HG03558 (cell line): ENCODE measurements around the gene SEMA5B.

Experiments used
- ATAC-seq: cut with Tn5 transposase; IDR thresholded peaks from one replicate; pipeline ENCODE4 v1.9.1; 2021; ENCODE audit warnings: moderate number of reproducible peaks; ENCODE audit not compliant: unreplicated experiment; ENCODE audit errors: extremely low read depth

The SEMA5B gene

GRCh38 chr3:123026565-123027291 lies 835 bp downstream of the SEMA5B start:
- no peak for ATAC-seq

DNA sequence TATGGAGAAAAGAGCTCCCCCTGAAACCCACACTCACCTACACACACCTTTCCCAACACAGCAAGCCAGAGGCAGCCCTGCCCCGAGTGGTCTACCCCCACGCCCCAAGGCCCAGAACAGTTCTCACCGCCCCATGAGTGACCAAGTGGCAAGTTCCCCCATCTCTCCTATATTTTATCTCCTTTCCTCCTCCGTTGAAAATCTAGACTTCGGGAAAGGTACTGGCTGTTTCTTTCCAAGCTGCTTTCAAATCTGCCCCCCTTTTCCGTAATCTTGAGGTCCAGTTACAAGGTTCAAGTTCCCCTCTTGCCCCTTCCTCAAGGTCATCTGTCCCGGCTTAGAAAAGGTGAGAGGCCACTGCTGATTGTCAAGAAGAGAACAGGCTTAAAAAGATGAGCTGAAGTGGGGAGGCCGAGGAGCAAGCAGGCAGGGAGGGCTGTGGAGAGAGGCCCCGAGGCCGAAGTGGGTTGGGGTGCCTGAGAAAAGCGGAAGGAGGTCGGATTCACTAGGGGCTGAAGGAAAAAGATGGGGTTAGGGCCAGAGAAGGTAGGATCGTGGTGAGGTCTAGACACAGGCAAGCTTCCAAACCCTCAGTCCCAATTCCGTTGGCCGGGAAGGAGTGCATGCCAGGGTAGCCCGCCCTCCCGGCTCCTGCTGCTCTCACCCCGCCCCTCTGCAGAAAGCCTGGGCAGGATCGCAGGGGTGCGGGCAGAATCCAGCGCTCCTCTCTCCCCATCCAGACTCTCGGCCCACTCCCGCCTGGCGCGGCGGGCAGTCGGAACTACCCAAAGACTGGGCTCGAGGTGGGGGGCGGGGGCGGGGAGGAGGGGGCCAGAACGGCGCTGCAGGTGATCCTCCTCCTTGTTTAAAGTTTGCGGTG lies 1.7 kb downstream of the SEMA5B start:
- ATAC-seq = no peak

DNA sequence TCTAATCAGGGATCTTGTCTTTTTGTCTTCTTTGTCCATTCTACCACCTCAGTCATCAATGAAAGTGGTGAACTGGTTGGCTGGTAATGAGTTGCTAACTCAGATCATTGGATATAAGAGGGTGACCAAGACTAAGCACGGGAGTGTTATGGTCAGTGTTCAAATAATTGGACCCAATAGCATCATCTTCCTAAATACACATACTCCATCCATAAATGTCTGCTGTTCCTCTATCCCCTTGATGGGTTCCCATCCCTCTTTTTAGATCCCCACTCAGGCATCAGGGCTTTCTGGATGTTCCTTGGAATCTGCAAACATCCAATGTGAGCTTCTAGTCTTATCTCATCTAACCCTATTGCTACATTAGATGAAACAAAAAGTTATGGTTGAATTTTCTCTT lies 3.5 kb downstream of the SEMA5B start:
- no peak for ATAC-seq

GRCh38 chr3:123021996-123022510 lies 5.5 kb downstream of the SEMA5B start:
- no peak for ATAC-seq

- no peak for ATAC-seq
Measured at GRCh38 chr3:123021388-123021787, 6.2 kb downstream of the SEMA5B start.

- no peak for ATAC-seq
Measured at GRCh38 chr3:123020709-123021108, 6.9 kb downstream of the SEMA5B start.

DNA sequence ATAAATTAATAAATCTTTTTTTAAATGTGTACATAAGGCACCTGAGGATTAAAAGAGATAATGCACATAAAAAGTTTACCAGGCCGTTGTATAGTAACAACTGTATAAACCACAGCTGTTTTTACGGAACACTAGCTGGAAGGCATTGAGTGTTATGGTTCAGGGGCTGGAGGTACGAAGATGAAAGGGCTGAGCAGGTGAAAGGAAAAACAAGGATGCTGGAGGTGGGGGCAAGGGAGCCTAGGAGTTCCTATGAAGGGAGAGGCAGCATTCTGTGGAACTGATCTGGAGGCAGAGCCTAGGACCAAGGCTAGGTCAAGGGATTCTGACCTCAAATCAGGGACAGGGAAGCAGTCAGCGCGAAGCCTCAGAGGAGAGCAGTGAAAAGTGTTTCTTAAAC lies 8.0 kb downstream of the SEMA5B start:
- no peak for ATAC-seq

DNA sequence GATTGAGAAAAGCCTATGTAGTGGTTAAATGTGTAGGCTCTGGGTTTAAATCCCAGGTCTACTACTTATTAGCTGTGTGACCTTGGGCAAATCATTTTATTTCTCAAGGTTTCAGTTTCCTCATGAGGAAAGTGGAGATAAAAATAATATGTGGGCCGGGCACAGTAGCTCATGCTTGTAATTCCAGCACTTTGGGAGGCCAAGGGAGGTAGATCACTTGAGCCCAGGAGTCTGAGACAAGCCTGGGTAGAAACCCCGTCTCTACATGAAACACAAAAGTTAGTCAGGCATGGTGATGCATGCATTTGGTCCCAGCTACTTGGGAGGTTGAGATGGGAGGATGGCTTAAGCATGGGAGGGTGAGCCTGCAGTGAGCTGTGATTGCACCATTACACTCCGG lies 8.4 kb downstream of the SEMA5B start:
- no peak for ATAC-seq

GRCh38 chr3:123018683-123019082 lies 8.9 kb downstream of the SEMA5B start:
- ATAC-seq = no peak

- ATAC-seq = no peak
Measured at GRCh38 chr3:123015596-123015995, 12.0 kb downstream of the SEMA5B start.

- no peak for ATAC-seq
Measured at GRCh38 chr3:123013876-123014275, 13.7 kb downstream of the SEMA5B start.

DNA sequence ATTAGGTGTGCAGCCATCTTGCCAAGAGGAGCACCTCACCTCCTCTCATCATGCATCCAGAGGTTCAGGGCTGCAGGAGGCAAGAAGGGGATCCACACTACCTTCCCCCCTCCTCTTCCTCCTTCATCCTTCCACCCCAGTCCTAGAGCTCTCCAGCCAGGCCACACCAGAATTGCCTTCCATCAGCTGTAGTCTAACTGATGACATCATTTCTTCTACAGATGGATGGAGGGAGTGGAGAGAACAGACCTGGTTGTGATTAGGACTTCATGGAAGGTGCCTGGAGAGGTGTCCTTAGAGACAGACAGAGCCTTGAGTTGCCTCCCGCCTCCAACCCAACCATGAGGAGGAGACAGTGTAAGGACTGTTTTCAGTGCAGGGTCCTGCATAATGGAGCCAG lies 14.9 kb downstream of the SEMA5B start:
- no peak for ATAC-seq

DNA sequence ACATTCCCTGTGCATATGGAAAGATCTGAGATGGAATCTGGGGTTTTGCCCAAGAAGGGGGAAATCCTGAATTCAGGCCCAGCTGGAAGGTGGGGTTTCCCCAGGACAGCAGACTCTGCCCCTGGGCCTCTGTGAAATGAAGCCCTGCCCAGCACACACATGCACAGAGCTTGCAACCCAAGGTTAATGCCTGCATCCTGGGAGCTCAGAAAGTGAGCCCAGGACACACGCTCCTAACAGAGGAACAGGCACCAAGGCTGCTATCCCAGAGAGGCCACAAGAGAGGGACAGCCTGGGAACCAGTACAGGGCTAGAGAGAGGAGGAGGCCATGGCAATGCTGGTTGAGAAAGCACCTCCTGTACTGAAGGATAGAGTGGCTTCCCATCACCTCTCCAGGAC lies 16.1 kb downstream of the SEMA5B start:
- no peak for ATAC-seq

- no peak for ATAC-seq
Measured at GRCh38 chr3:123008840-123009239, 18.7 kb downstream of the SEMA5B start.

DNA sequence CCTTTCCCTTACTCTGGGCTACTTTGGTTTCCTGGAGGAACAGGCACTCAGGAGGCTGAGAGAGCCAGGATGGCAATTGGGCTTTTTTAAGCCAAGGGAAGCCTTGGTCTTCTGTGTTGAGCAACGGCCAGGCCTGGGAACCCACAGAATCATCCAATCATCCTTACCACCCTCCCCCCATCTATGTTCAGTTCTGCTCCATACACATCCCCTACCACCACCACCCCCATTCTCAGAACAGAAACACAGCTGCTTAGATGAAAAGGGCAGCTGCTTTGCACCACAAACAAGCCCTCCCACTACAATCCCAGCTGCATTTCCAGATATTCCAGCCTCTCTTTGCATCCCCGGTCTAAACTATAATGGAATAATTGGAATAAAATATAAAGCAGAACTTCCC lies 21.0 kb downstream of the SEMA5B start:
- no peak for ATAC-seq

DNA sequence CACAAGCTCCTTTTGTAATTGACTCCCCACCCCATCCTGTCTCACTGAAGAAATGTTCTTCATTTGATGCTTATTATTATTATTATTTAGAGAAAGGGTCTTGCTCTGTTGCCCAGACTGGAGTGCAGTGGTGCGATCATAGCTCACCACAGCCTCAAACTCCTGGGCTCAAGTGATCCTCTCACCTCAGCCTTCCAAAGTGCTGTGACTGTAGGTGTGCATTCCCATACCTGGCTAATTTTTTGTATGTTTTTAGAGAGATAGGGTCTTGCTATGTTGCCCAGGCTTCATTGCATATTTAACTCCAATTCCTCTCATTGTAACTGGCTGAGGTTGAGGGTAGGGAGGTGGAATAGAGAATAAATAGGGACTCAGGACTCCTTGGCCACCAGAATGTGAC lies 22.3 kb downstream of the SEMA5B start:
- ATAC-seq = no peak

DNA sequence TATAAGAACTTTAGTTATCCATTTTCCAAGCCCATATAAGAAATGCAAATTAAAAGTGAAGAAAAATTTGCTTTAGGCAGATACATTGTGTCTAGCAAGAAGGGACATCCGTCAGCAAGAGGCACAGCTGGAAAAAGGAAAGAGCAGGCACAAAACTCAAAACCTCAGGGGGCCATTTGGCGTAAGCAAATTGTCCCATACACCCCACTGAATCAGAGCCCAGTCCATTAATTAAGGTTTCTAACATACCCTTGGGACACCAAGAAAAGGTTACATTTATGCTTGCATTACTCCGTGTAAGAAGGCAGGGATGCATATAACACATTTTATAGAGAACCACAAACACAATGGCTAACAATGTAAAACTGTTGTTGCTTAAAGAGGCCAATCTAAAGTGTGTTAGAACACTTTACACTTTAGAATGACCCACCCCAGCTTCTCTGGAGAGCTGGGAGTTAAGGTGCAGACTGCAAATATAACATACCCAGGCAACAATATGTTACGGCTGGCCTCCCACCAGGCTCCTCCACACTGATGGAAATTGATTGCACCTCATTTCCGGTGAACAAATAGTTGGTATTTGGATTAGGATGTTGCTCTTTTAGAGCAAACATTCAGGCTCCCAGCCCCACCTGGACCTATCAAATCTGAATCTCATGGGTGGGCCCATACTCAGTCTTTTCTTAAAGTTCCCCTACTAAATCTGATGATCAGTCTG lies 23.2 kb downstream of the SEMA5B start:
- no peak for ATAC-seq

DNA sequence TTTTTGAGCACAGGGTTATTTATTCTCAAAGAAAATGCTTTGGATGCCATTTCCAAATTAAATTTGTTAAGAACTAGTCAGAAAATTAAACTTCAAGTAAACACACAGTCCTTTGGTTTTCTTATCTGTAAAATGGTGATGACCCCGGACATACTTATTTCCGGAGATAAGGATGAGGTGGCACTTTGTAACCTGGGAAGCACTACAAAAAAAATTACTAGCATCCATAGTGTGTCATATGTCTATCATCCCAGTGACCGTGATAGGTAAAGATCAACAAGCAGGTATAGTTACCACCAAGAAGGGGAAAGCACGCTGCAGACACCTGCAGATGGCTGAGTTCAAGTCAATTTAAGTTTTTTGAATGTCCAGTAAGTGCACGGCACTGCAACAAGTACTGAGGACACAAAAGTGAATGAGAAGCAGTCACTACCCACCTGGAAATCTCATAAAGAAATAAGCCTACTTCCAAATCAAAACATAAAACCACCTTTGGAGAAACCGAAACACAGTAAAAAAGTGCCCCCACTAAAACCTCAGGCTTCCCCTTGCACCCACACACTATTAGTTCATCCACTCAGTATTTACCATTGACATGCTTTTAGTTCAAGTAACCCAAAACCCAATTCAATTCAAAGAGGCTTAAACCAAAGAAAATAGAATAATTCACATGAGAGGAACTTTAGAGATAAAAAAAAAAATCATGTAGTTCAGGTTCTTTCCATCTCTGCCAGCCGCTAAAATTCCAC lies 24.6 kb downstream of the SEMA5B start:
- ATAC-seq = no peak

GRCh38 chr3:123002100-123002748 lies 25.3 kb downstream of the SEMA5B start:
- no peak for ATAC-seq

DNA sequence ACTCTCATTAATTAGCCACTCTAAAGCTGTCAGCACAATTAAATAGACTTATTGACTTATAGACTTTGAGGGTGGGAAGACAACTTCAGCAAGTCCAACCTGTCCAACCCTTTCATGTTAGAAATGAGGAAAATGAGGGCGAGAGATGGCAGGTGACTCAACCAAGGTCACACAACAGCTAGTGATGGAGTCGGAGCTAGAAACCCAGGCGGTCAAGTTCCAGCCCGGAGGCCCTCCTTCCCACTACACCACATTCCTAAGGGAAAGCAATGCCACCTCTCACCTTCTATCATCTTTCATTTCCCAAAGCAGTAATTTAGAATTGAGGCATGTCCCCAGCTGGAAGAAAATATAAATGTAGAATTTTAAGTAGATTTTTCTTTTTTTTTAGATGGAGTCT lies 28.7 kb downstream of the SEMA5B start:
- ATAC-seq = no peak
